NB4 (cell line): ENCODE measurements around the gene FANCE.

Experiments used
- CTCF ChIP-seq: IDR thresholded peaks from one replicate; pipeline ENCODE4 v1.5.1; 2012; ENCODE audit warnings: low read depth, low read length
- MYC ChIP-seq: IDR thresholded peaks from 2 replicates; pipeline ENCODE4 v1.6.1; 2011; ENCODE audit warnings: low read depth, low read length
- POLR2A ChIP-seq: IDR thresholded peaks from 2 replicates; pipeline ENCODE4 v1.6.1; 2011; ENCODE audit warnings: mild to moderate bottlenecking; ENCODE audit not compliant: insufficient read length; ENCODE audit errors: extremely low read depth

GRCh38 chr6:35436071-35436857 is 15.9 kb upstream of the FANCE start:
- TF ChIP-seq CTCF (no peak), MYC (no peak), POLR2A (no peak)
